Fibroblast of skin of back (primary cell): ENCODE results near the gene TOP3B. TPM values are rescaled to one million over a fixed set of nuclear protein-coding genes. Genes with fewer than 3 reads are reported as not detected.

Source experiments
- DNase-seq: peaks from one replicate; pipeline ENCODE4 v3.0.0-alpha.2; 2013
- polyA plus RNA-seq, 2 experiments: library from polyadenylated mRNA; unstranded; fragments of 120-200 nt; gene quantifications; one replicate each; pipeline ENCODE4 v1.2.1, GENCODE V29; 2013; ENCODE audit not compliant: insufficient read length in 2 of 2

The TOP3B gene, protein sequence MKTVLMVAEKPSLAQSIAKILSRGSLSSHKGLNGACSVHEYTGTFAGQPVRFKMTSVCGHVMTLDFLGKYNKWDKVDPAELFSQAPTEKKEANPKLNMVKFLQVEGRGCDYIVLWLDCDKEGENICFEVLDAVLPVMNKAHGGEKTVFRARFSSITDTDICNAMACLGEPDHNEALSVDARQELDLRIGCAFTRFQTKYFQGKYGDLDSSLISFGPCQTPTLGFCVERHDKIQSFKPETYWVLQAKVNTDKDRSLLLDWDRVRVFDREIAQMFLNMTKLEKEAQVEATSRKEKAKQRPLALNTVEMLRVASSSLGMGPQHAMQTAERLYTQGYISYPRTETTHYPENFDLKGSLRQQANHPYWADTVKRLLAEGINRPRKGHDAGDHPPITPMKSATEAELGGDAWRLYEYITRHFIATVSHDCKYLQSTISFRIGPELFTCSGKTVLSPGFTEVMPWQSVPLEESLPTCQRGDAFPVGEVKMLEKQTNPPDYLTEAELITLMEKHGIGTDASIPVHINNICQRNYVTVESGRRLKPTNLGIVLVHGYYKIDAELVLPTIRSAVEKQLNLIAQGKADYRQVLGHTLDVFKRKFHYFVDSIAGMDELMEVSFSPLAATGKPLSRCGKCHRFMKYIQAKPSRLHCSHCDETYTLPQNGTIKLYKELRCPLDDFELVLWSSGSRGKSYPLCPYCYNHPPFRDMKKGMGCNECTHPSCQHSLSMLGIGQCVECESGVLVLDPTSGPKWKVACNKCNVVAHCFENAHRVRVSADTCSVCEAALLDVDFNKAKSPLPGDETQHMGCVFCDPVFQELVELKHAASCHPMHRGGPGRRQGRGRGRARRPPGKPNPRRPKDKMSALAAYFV
- 16.8 TPM for polyA plus RNA-seq (2013, experiment 1 of 2; ENCODE audit: insufficient read length)
- 12.9 TPM for polyA plus RNA-seq (2013, experiment 2 of 2; ENCODE audit: insufficient read length)

DNA sequence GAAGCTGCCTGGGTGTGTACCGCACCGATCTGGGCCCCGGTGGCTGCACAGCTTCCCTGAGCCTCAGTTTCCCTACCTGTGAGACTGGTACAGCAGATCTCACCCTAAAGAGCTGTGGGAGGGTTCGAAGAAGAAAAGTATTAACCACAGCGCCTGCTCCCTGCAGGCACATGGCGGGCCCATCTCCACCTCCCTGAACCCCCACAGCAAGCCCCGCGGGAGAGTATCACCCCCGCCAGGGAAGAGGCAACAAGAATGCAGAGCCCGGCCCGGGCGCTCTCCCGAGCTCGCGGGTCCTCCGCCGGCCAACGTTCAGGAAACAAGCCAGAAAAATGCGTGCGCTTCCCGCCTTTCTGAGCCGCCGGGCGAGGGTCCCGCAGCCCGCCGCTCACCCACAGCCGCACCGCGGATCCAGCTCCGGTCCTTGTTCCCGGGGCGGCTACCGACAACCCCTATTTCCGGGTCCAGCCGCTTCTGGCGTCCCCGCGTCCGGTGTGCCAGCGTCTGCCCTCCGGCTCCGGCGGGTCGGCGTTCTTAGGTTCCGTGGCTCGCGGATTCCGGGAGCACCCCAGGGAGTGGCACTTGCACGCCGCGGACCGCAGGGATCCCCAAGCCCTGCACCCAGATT, at the start of gene TOP3B:
TOP3B (minus strand) TSS at position 450 of the 628 bp plus-strand sequence. CDS start 7,078 bp downstream, outside the sequence.
- peak; percentile 78 for DNase-seq

GRCh38 chr22:22031183-22031945, 48.8 kb upstream of the TOP3B start:
- no peak for DNase-seq

GRCh38 chr22:22030493-22031182, 48.1 kb upstream of the TOP3B start:
- no peak for DNase-seq

DNA sequence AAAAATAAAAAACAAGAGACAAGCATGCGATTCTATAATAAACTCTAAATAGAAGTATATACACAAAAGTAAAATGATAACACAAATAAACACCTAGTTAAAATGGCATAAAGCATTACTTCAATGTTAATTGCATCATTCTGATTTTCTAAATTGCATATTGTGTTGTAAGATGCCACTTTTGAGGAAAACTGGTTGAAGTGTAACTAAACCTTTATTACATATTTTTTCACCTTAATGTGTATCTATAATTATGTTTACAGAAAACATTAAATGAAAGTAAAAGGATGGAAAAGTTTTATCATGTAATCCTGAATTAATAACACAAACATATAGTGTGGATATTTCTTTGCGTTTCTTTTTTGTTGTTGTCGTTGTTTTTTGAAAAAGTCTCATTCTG, 45.4 kb upstream of the TOP3B start:
- DNase-seq: no peak

DNA sequence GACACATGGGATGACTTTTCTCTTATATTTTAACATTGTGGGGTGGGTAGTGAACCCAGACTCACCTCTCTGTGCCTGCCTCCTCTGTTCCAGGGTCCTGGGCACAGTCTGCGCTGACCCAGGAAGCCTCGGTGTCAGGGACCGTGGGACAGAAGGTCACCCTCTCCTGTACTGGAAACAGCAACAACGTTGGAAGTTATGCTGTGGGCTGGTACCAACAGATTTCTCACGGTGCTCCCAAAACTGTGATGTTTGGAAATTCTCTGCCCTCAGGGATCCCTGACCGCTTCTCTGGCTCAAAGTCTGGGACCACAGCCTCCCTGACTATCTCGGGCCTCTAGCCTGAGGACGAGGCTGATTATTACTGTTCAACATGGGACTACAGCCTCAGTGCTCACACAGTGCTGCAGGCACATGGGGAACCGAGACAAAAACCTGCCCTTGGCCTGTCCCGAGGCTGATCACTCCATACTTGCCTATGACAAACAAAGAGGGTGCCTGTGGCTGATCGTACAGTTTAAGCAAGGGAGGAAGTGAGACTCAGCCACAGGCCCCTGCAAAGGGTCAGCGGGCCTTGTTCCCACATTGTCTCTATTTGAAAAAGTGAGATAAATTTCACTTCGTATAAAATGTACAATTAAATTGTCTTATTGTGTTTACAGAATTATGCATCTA, 43.7 kb upstream of the TOP3B start:
- DNase-seq: no peak

DNA sequence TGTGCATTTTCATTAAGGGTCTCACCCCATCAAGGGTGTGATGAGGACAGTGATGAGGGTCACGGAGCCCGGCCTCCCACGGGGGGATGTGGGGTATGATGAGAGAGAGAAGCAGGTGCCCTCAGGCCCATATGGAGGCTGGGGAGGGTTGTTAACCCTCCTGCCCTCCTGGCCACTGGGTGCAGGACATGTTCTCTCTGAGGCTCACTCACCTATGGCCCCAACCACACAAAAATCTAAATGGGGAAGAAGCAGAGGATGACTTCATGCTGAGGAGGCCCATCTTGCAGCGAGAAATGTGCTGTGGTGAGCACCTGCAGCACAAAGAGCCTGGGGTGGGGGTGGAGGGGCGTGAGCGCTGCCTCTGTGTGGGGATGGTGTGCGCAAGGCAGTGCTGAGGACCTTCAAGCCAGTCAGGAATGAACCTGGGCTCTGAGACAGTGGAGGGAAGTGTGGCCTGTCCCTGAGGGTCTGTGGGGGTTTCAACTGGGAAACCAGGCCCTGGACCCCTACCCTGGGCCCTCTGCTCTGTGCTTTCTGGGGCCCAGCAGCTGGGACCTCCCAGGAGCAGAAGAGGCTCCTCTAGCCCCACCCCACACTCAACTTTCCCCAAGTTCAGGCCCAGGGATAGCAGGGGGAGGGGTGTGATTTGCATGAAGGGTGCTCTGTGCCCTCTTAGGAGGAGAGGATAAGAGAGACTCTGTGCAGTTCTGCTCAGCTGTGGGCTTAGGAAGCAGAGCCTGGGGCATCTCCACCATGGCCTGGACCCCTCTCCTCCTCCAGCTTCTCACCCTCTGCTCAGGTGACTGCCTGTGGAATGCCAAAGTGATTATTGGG, 43.0 kb upstream of the TOP3B start:
- no peak for DNase-seq

DNA sequence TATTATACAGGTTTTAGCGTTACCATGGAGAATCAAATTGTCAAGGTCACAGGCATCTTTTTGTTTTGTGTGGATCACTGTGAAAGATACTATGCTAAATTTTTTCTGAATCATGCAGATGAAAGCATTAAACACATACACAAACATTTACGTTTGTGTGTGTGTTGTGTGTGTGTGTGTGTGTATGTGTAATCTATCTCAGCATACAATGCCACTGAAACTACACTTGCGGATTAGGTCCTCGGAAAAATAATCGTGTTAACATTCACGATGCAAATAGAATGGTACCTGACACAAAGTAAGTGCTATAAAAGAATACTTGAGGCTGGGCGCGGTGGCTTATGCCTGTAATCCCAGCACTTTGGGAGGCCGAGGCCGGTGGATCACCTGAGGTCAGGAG, 41.9 kb upstream of the TOP3B start:
- DNase-seq: no peak

GRCh38 chr22:22023581-22024137, 41.1 kb upstream of the TOP3B start:
- no peak for DNase-seq

- no peak for DNase-seq
Observed at GRCh38 chr22:22022947-22023534, 40.5 kb upstream of the TOP3B start.

GRCh38 chr22:22022255-22022840, 39.8 kb upstream of the TOP3B start:
- DNase-seq: no peak

- peak; percentile 14 for DNase-seq
Observed at GRCh38 chr22:22021162-22021750, 38.7 kb upstream of the TOP3B start.

- no peak for DNase-seq
Observed at GRCh38 chr22:22020425-22020852, 37.9 kb upstream of the TOP3B start.

DNA sequence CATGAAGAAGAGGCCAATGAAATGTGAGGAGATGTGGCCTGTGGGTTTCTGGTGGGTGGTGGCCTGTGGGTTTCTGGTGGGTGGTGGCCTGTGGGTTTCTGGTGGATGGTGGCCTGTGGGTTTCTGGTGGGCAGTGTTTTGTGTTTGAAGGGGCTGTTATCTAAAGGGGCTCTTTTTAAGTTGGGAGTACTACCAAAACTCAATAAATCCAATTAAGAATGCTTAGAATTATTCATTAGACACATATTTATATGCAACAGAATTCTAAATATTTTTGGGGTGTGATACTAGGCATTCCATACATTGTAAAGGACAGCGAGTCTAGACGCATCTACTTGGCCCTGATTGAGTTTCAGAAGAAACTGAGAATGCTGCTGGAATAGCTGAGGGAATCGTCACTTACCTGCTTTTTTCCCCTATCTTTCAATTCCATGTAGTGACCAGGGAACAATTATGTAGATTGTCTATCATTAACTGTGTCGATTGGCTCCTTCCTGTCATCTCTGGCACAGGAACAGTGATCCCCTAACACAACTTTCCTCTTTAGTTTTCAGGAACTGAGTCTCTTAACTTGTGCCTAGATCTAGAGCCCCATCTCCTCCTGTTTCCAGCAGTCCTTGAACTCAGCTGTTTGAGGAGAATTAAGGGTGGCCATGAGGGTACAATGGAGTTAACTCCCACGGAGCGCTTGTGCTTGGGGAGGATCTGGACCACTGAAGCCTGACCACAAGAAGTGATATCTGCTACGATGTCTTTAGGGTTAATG, 37.3 kb upstream of the TOP3B start:
- DNase-seq: no peak

GRCh38 chr22:22018825-22019658, 36.5 kb upstream of the TOP3B start:
- DNase-seq: no peak

- DNase-seq: no peak
Observed at GRCh38 chr22:22015631-22016030, 33.0 kb upstream of the TOP3B start.

DNA sequence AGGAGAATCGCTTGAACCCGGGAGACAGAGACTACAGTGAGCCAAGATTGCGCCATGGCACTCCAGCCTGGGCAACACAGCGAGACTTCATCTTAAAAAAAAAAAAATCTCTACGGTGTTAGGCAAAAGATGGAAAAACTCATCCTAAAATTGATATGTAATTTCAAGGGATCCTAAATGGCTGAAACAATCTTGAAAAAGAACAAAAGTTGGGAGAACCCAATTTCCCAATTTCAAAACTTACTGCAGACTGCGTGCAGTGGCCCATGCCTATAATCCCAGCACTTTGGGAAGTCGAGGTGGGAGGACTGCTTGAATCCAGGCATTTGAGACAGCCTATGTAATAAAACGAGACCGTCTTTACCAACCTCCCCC, 31.7 kb upstream of the TOP3B start:
- no peak for DNase-seq
